CD14-positive monocyte (primary cell): Measurements from ENCODE around the gene CNTN4. TPM values are rescaled to one million over a fixed set of nuclear protein-coding genes. Genes with fewer than 3 reads are reported as not detected.

Experiments used
- DNase-seq, 3 donors: peaks; one replicate each; pipeline ENCODE4 v3.0.0-alpha.2; 2011 to 2022
- H2AFZ ChIP-seq: 2 replicates; pipeline ENCODE4 v1.6.0; 2012; ENCODE audit warnings: mild to moderate bottlenecking, low read depth, low read length, inconsistent platforms; ENCODE audit not compliant: insufficient read depth, poor library complexity, severe bottlenecking
- H3K27ac ChIP-seq, 2 donors: 1 replicate in 1 of 2; 2 replicates in 1 of 2; pipeline ENCODE4 v1.5.1; 2012 to 2013; ENCODE audit warnings: low read length in 2 of 2, control low read depth in 1 of 2, inconsistent platforms in 1 of 2, low read depth in 1 of 2, mild to moderate bottlenecking in 1 of 2
- H3K27me3 ChIP-seq, 2 donors: one replicate each; pipeline versions ENCODE4 v1.6.0 to v1.6.1; 2011 to 2013; ENCODE audit warnings: low read length in 2 of 2; ENCODE audit not compliant: control insufficient read depth in 2 of 2, insufficient read depth in 2 of 2
- H3K36me3 ChIP-seq, 2 donors: replicated peaks in 1 of 2; 1 replicate in 1 of 2; 2 replicates in 1 of 2; pipeline versions ENCODE4 v1.5.1 to v1.6.1; 2012 to 2013; ENCODE audit warnings: low read length in 2 of 2, control low read depth in 1 of 2, inconsistent platforms in 1 of 2, mild to moderate bottlenecking in 1 of 2; ENCODE audit not compliant: insufficient read depth in 2 of 2, control insufficient read depth in 1 of 2
- H3K4me1 ChIP-seq, 2 donors: 1 replicate in 1 of 2; 2 replicates in 1 of 2; pipeline versions ENCODE4 v1.5.1 to v1.6.1; 2012 to 2013; ENCODE audit warnings: low read length in 2 of 2, control low read depth in 1 of 2, inconsistent platforms in 1 of 2, mild to moderate bottlenecking in 1 of 2, moderate library complexity in 1 of 2; ENCODE audit not compliant: insufficient read depth in 2 of 2, control insufficient read depth in 1 of 2
- H3K4me2 ChIP-seq: replicated peaks from 2 replicates; pipeline ENCODE3; 2012; ENCODE audit warnings: low read length, moderate library complexity, mild to moderate bottlenecking; ENCODE audit not compliant: poor library complexity, severe bottlenecking; ENCODE audit errors: extremely low read depth
- H3K4me3 ChIP-seq, 3 experiments: fragments of 200-600 bp in 1 of 3; sonication (generic) in 1 of 3; replicated peaks in 1 of 3; 1 replicate in 2 of 3; 2 replicates in 1 of 3; pipeline ENCODE4 v1.5.1; 2011 to 2013; ENCODE audit warnings: low read length in 3 of 3, mild to moderate bottlenecking in 3 of 3, control low read depth in 2 of 3, low read depth in 2 of 3, inconsistent platforms in 1 of 3, moderate library complexity in 1 of 3
- H3K79me2 ChIP-seq: 2 replicates; pipeline ENCODE4 v1.6.0; 2012; ENCODE audit warnings: mild to moderate bottlenecking, control low read depth, inconsistent platforms, low read length, moderate library complexity; ENCODE audit not compliant: insufficient read depth
- H3K9ac ChIP-seq: 2 replicates; pipeline ENCODE4 v1.6.0; 2017; ENCODE audit warnings: low read length, mild to moderate bottlenecking; ENCODE audit not compliant: insufficient read depth, poor library complexity, severe bottlenecking
- H3K9me3 ChIP-seq, 2 donors: replicated peaks in 1 of 2; 1 replicate in 1 of 2; 2 replicates in 1 of 2; pipeline versions ENCODE4 v1.5.1 to v1.6.1; 2012 to 2013; ENCODE audit warnings: low read length in 2 of 2, control low read depth in 1 of 2; ENCODE audit not compliant: control insufficient read depth in 1 of 2, insufficient read depth in 1 of 2
- H4K20me1 ChIP-seq: 2 replicates; pipeline ENCODE4 v1.6.0; 2012; ENCODE audit warnings: mild to moderate bottlenecking, low read length, control low read depth, moderate library complexity; ENCODE audit not compliant: insufficient read depth
- H3K27ac Mint-ChIP-seq, 7 donors: one replicate each; pipeline ENCODE4 v1.8.0; 2020; ENCODE audit warnings: mild to moderate bottlenecking in 7 of 7, mixed read lengths in 7 of 7, moderate library complexity in 6 of 7, inconsistent platforms in 2 of 7
- H3K27me3 Mint-ChIP-seq, 3 donors: one replicate each; pipeline ENCODE4 v1.8.0; 2021 to 2022; ENCODE audit warnings: low read depth in 3 of 3, mild to moderate bottlenecking in 3 of 3, mixed read lengths in 3 of 3, moderate library complexity in 3 of 3, inconsistent platforms in 1 of 3
- H3K36me3 Mint-ChIP-seq, 2 donors: one replicate each; pipeline ENCODE4 v1.8.0; 2020; ENCODE audit warnings: mixed read lengths in 2 of 2, inconsistent platforms in 1 of 2, mild to moderate bottlenecking in 1 of 2
- H3K4me1 Mint-ChIP-seq: one replicate; pipeline ENCODE4 v1.8.0; 2020; ENCODE audit warnings: mild to moderate bottlenecking, mixed read lengths
- H3K4me3 Mint-ChIP-seq, 2 donors: one replicate each; pipeline ENCODE4 v1.8.0; 2020; ENCODE audit warnings: mild to moderate bottlenecking in 2 of 2, mixed read lengths in 2 of 2, moderate library complexity in 1 of 2
- H3K9me3 Mint-ChIP-seq, 7 donors: one replicate each; pipeline ENCODE4 v1.8.0; 2020 to 2022; ENCODE audit warnings: mixed read lengths in 7 of 7, mild to moderate bottlenecking in 6 of 7, moderate library complexity in 6 of 7, inconsistent platforms in 2 of 7
- CTCF ChIP-seq: fragments of 200-600 bp; IDR thresholded peaks from one replicate; pipeline ENCODE4 v1.8.0; 2022; ENCODE audit warnings: antibody characterized with exemption, mild to moderate bottlenecking
- WGBS: methylation state at CpG from one replicate; pipeline ENCODE4 v1.1.5; 2013; ENCODE audit warnings: missing lambda C conversion rate; ENCODE audit not compliant: insufficient coverage; 5-methylcytosine and 5-hydroxymethylcytosine counted together
- intact Hi-C, 2 donors: fragments of 100-400 bp; cut with micrococcal nuclease; formaldehyde crosslinking; loops; one replicate each; pipeline versions ENCODE4 v1.15.0 to v1.15.1; 2023
- polyA plus RNA-seq, 3 donors: library from polyadenylated mRNA; depleted of rRNA in 1 of 3; unstranded in 2 of 3; stranded (reverse) in 1 of 3; fragments of 300-500 nt in 2 of 3; fragments of >200 nt in 1 of 3; fragmentation: Illumina TruSeq in 2 of 3; gene quantifications; 1 replicate in 2 of 3; 2 replicates in 1 of 3; pipeline ENCODE4 v1.2.3, GENCODE V29; 2012 to 2021

The CNTN4 gene
- polyA plus RNA-seq, 3 donors, result not detected

DNA sequence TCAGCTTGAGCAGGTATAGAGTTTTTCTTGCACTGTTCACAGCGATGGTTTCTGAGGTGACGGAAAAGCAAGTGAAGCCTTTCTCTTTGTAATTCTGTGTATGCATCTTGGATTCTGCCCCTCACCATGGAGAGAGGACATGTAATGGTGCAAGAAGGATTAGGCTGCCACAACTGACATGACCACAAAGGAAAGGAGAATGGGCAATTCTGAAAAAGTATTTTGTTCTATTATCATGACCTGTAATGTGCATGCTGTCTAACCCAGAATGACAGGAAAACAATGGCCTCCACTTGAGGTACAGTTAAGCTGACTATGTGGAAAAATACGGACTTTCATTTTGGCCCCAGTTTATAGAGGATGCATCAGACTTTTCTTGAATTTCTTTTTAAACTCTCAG, 784.6 kb downstream of the CNTN4 start:
- peaks cover 0 to 9% (median 0%) of the 10 kb centered on the region in 7 donors for H3K9me3 Mint-ChIP-seq
- Histone ChIP-seq H3K27ac (no peak overlapping the region), H3K79me2 (no peaks in the 10 kb centered on the region), H3K4me2 (no peak overlapping the region), H3K9ac (no peak overlapping the region), H3K4me3 (no peak overlapping the region), H3K4me1 (no peaks in the 10 kb centered on the region), H3K9me3 (no peaks in the 10 kb centered on the region), H4K20me1 (no peaks in the 10 kb centered on the region), H3K27me3 (no peaks in the 10 kb centered on the region), H2AFZ (no peak overlapping the region), H3K36me3 (no peaks in the 10 kb centered on the region)
- peaks cover 0 to 2% (median 0%) of the 10 kb centered on the region in 3 donors for H3K27me3 Mint-ChIP-seq
- intact Hi-C loops, result no loop called here
- no peak for TF ChIP-seq CTCF
- no peak overlapping the region for H3K4me3 Mint-ChIP-seq
- 100% methylated on average over 1 of the region's 3 CpGs for WGBS
- no peak overlapping the region for H3K27ac Mint-ChIP-seq
- no peaks in the 10 kb centered on the region for H3K4me1 Mint-ChIP-seq
- H3K36me3 Mint-ChIP-seq, result no peaks in the 10 kb centered on the region
- DNase-seq, result no peak

DNA sequence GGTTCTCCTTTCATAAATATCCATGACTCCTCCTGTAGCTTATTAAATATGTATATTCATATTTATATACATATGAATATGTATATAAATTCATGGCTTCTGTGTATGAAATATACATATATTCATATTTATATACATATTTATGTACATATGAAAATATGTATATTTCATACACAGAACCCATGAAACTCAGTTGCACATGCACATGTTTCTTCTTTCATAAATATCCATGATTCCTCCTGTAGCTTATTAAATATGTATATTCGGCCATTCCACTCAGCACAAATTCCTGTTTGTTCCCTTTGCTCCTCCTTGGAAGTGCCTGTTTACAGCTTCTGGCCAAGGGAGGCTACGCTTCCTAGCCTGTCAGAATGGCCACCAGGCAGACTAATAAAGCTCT, 789.9 kb downstream of the CNTN4 start:
- no peaks in the 10 kb centered on the region for H3K27me3 ChIP-seq
- no peak overlapping the region for H3K4me3 ChIP-seq
- H3K36me3 ChIP-seq, result no peaks in the 10 kb centered on the region
- Mint-ChIP-seq H3K4me1 (no peaks in the 10 kb centered on the region), H3K27ac (no peak overlapping the region), H3K9me3 (peaks cover 0 to 3% (median 0%) of the 10 kb centered on the region in 7 donors), H3K27me3 (peaks cover 0 to 2% (median 0%) of the 10 kb centered on the region in 3 donors), H3K4me3 (no peak overlapping the region), H3K36me3 (no peaks in the 10 kb centered on the region)
- no peaks in the 10 kb centered on the region for H3K9me3 ChIP-seq
- no peaks in the 10 kb centered on the region for H4K20me1 ChIP-seq
- intact Hi-C loops, result no loop called here
- no peak overlapping the region for H3K9ac ChIP-seq
- WGBS, result no CpG with 5 or more reads among the region's 2 CpGs
- H3K4me1 ChIP-seq, result no peaks in the 10 kb centered on the region
- TF ChIP-seq CTCF, result no peak
- no peak overlapping the region for H3K4me2 ChIP-seq
- no peak for DNase-seq
- H3K27ac ChIP-seq, result no peak overlapping the region
- H3K79me2 ChIP-seq, result no peaks in the 10 kb centered on the region
- H2AFZ ChIP-seq, result no peak overlapping the region
